Measurements from ENCODE around the gene IPCEF1. TPM values are rescaled to one million over a fixed set of nuclear protein-coding genes. Genes with fewer than 3 reads are reported as not detected.
"Not testable (repeated sequence)": the region's sequence is repeated elsewhere in the genome, so short reads cannot be mapped to it uniquely, and the experiment has no call there.

The IPCEF1 gene
- total and polyA plus RNA-seq, 4 donors = 0.46 to 2.8 (median 1.3) TPM

DNA sequence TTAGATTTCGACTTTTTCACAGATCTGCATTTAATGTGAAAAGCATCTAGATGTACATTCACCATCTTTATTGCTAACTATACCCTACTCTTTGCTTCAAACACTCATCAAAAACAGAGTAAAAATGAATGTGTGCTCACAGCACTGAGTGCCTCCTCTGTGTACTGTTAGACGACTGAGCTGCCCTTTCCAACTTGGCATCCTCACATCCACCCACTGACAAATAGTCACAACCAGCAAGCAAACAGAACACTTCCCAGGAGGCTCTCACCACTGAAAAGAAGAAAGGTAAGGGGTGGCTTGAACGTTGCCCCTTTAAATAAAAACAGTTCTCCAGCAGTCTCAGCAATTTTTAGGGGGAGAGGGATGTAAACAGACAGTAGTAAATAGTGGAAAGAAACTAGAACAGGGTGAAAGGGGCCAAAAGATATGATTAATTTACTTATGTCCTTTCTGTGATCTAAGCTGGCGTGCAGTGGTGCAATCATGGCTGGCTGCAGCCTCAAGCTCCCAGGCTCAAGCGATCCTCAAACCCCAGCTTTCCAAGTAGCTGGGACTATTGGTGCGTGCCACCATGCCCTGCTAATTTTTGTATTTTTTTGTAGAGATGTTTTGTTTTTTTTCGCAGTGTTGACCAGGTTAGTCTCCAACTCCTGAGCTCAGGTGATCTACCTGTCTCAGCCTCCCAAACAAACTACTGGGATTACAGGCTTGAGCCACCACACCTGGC, 48.7 kb downstream of the IPCEF1 start:
- no peak for TF ChIP-seq SP1 (IDR thresholded peaks at IDR 0.05)
- no peak for TF ChIP-seq GABPA (IDR thresholded peaks at IDR 0.05 in 1 of 2, conservative IDR thresholded peaks at IDR 0.05 in 1 of 2)
- no peak for TF ChIP-seq FOXA2 (IDR thresholded peaks at IDR 0.05)
- no peak for TF ChIP-seq HNF4A (conservative IDR thresholded peaks at IDR 0.05)
- TF ChIP-seq, protein P1, sequence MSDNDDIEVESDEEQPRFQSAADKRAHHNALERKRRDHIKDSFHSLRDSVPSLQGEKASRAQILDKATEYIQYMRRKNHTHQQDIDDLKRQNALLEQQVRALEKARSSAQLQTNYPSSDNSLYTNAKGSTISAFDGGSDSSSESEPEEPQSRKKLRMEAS (IDR thresholded peaks at IDR 0.05) = no peak
- TF ChIP-seq, protein P2, sequence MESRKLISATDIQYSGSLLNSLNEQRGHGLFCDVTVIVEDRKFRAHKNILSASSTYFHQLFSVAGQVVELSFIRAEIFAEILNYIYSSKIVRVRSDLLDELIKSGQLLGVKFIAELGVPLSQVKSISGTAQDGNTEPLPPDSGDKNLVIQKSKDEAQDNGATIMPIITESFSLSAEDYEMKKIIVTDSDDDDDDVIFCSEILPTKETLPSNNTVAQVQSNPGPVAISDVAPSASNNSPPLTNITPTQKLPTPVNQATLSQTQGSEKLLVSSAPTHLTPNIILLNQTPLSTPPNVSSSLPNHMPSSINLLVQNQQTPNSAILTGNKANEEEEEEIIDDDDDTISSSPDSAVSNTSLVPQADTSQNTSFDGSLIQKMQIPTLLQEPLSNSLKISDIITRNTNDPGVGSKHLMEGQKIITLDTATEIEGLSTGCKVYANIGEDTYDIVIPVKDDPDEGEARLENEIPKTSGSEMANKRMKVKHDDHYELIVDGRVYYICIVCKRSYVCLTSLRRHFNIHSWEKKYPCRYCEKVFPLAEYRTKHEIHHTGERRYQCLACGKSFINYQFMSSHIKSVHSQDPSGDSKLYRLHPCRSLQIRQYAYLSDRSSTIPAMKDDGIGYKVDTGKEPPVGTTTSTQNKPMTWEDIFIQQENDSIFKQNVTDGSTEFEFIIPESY (IDR thresholded peaks at IDR 0.05) = no peak
- no peak for TF ChIP-seq JUND (IDR thresholded peaks at IDR 0.05)
- TF ChIP-seq NR2F2 (IDR thresholded peaks at IDR 0.05) = no peak
- no peak for TF ChIP-seq EGR1 (IDR thresholded peaks at IDR 0.05; ENCODE audit: low read depth in 2 of 2)
- no peak for TF ChIP-seq HNF4G (IDR thresholded peaks at IDR 0.05)
- TF ChIP-seq RAD21 (IDR thresholded peaks at IDR 0.05) = no peak
- TF ChIP-seq, protein P3, sequence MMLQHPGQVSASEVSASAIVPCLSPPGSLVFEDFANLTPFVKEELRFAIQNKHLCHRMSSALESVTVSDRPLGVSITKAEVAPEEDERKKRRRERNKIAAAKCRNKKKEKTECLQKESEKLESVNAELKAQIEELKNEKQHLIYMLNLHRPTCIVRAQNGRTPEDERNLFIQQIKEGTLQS (IDR thresholded peaks at IDR 0.05) = no peak
- Histone ChIP-seq H3K27ac (ENCODE audit: low read depth in 1 of 2, low read length in 2 of 2) (no peak overlapping the region), H3K9me3 (ENCODE audit: control insufficient read depth in 4 of 4, low read length in 3 of 4) (no peaks in the 10 kb centered on the region), H3K36me3 (ENCODE audit: control insufficient read depth in 4 of 4, insufficient read depth in 3 of 4, low read depth in 1 of 4, low read length in 3 of 4) (no peaks in the 10 kb centered on the region), H3K27me3 (ENCODE audit: control insufficient read depth in 4 of 4, insufficient read depth in 4 of 4, low read length in 3 of 4) (no peaks in the 10 kb centered on the region), H3K4me3 (ENCODE audit: low read depth in 1 of 3, low read length in 3 of 3) (no peak overlapping the region), H3K4me1 (ENCODE audit: control insufficient read depth in 4 of 4, insufficient read depth in 4 of 4, low read length in 3 of 4) (no peaks in the 10 kb centered on the region), H3K9ac (ENCODE audit: low read depth in 1 of 2, low read length in 2 of 2) (no peak overlapping the region)
- WGBS = 71% methylated on average over 7 of the region's 7 CpGs
- DNase-seq (ENCODE audit: low spot score) = no peak

DNA sequence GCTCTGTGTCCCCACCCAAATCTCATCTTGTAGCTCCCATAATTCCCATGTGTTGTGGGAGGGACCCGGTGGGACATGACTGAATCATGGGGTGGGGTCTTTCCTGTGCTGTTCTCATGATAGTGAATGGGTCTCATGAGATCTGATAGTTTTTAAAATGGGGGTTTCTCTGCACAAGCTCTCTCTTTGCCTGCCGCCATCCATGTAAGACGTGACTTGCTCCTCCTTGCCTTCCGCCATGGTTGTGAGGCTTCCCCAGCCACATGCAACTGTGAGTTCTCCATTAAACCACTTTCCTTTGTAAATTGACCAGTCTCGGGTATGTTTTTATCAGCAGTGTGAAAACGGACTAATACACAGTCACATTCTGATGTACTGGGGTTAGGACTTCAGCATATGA, 49.5 kb downstream of the IPCEF1 start:
- H3K9me3 ChIP-seq (ENCODE audit: control insufficient read depth in 4 of 4, low read length in 3 of 4); H3K9ac ChIP-seq (ENCODE audit: low read depth in 1 of 2, low read length in 2 of 2); H3K4me3 ChIP-seq (ENCODE audit: low read depth in 1 of 3, low read length in 3 of 3); DNase-seq (ENCODE audit: low spot score); H3K27me3 ChIP-seq (ENCODE audit: control insufficient read depth in 4 of 4, insufficient read depth in 4 of 4, low read length in 3 of 4); H3K36me3 ChIP-seq (ENCODE audit: control insufficient read depth in 4 of 4, insufficient read depth in 3 of 4, low read depth in 1 of 4, low read length in 3 of 4); H3K4me1 ChIP-seq (ENCODE audit: control insufficient read depth in 4 of 4, insufficient read depth in 4 of 4, low read length in 3 of 4); H3K27ac ChIP-seq (ENCODE audit: low read depth in 1 of 2, low read length in 2 of 2): not testable (repeated sequence)
- WGBS = 94% methylated on average over 6 of the region's 6 CpGs

DNA sequence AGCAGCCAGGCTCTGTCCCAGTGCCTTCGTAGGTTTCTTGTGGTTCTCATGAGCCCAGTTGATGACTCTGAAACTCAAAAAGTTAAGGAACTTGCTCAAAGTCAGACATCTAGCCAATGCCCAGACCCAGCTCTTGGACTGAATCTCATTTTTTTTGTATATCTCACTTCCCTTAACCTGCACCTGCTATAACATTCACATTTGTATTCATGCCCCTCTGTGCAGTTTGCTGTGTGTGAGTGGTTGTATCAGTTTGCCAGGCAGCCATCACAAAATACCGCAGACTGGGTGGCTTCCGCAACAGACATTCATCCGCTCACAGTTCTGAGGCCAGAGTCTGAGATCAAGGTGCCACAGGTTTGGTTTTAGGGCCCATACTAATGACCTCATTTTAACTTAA, 49.9 kb downstream of the IPCEF1 start:
- Histone ChIP-seq H3K36me3 (ENCODE audit: control insufficient read depth in 4 of 4, insufficient read depth in 3 of 4, low read depth in 1 of 4, low read length in 3 of 4) (no peaks in the 10 kb centered on the region), H3K4me3 (ENCODE audit: low read depth in 1 of 3, low read length in 3 of 3) (no peak overlapping the region), H3K9ac (ENCODE audit: low read depth in 1 of 2, low read length in 2 of 2) (no peak overlapping the region), H3K4me1 (ENCODE audit: control insufficient read depth in 4 of 4, insufficient read depth in 4 of 4, low read length in 3 of 4) (no peaks in the 10 kb centered on the region), H3K27ac (ENCODE audit: low read depth in 1 of 2, low read length in 2 of 2) (no peak overlapping the region), H3K27me3 (ENCODE audit: control insufficient read depth in 4 of 4, insufficient read depth in 4 of 4, low read length in 3 of 4) (no peaks in the 10 kb centered on the region), H3K9me3 (ENCODE audit: control insufficient read depth in 4 of 4, low read length in 3 of 4) (no peaks in the 10 kb centered on the region)
- DNase-seq (ENCODE audit: low spot score) = no peak
- 95% methylated on average over 4 of the region's 4 CpGs for WGBS
- TF ChIP-seq, protein P3 (IDR thresholded peaks at IDR 0.05) = no peak
- no peak for TF ChIP-seq YY1 (IDR thresholded peaks at IDR 0.05)
- TF ChIP-seq HNF4G (IDR thresholded peaks at IDR 0.05) = no peak
- no peak for TF ChIP-seq JUND (IDR thresholded peaks at IDR 0.05)
- TF ChIP-seq RAD21 (IDR thresholded peaks at IDR 0.05) = no peak
- TF ChIP-seq TAF1 (conservative IDR thresholded peaks at IDR 0.05) = no peak
- no peak for TF ChIP-seq NR2F2 (IDR thresholded peaks at IDR 0.05)
- TF ChIP-seq, protein P2 (IDR thresholded peaks at IDR 0.05) = no peak
- TF ChIP-seq, protein P4, sequence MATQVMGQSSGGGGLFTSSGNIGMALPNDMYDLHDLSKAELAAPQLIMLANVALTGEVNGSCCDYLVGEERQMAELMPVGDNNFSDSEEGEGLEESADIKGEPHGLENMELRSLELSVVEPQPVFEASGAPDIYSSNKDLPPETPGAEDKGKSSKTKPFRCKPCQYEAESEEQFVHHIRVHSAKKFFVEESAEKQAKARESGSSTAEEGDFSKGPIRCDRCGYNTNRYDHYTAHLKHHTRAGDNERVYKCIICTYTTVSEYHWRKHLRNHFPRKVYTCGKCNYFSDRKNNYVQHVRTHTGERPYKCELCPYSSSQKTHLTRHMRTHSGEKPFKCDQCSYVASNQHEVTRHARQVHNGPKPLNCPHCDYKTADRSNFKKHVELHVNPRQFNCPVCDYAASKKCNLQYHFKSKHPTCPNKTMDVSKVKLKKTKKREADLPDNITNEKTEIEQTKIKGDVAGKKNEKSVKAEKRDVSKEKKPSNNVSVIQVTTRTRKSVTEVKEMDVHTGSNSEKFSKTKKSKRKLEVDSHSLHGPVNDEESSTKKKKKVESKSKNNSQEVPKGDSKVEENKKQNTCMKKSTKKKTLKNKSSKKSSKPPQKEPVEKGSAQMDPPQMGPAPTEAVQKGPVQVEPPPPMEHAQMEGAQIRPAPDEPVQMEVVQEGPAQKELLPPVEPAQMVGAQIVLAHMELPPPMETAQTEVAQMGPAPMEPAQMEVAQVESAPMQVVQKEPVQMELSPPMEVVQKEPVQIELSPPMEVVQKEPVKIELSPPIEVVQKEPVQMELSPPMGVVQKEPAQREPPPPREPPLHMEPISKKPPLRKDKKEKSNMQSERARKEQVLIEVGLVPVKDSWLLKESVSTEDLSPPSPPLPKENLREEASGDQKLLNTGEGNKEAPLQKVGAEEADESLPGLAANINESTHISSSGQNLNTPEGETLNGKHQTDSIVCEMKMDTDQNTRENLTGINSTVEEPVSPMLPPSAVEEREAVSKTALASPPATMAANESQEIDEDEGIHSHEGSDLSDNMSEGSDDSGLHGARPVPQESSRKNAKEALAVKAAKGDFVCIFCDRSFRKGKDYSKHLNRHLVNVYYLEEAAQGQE (IDR thresholded peaks at IDR 0.05) = no peak
- TF ChIP-seq EGR1 (IDR thresholded peaks at IDR 0.05; ENCODE audit: low read depth in 2 of 2) = no peak
- no peak for TF ChIP-seq FOXA2 (IDR thresholded peaks at IDR 0.05)
- TF ChIP-seq, protein P5, sequence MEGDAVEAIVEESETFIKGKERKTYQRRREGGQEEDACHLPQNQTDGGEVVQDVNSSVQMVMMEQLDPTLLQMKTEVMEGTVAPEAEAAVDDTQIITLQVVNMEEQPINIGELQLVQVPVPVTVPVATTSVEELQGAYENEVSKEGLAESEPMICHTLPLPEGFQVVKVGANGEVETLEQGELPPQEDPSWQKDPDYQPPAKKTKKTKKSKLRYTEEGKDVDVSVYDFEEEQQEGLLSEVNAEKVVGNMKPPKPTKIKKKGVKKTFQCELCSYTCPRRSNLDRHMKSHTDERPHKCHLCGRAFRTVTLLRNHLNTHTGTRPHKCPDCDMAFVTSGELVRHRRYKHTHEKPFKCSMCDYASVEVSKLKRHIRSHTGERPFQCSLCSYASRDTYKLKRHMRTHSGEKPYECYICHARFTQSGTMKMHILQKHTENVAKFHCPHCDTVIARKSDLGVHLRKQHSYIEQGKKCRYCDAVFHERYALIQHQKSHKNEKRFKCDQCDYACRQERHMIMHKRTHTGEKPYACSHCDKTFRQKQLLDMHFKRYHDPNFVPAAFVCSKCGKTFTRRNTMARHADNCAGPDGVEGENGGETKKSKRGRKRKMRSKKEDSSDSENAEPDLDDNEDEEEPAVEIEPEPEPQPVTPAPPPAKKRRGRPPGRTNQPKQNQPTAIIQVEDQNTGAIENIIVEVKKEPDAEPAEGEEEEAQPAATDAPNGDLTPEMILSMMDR (IDR thresholded peaks at IDR 0.05; ENCODE audit: low read depth, low read length, missing input control) = no peak
- no peak for TF ChIP-seq FOXA1 (IDR thresholded peaks at IDR 0.05)

Data from liver (tissue), 9 donors.